Melanocyte of skin (primary cell): ENCODE measurements around the gene MC1R. TPM values are rescaled to one million over a fixed set of nuclear protein-coding genes. Genes with fewer than 3 reads are reported as not detected.

Source experiments
- total RNA-seq, 2 donors: library from RNA; depleted of rRNA; stranded (reverse); fragments of >200 nt; gene quantifications; 2 replicates each; pipeline ENCODE4 v1.2.3, GENCODE V29; 2012

Gene MC1R
- 10 to 100 TPM in 1 of 2 donors, 1 to 10 TPM in 1; 8.3 to 73.9 TPM for total RNA-seq

DNA sequence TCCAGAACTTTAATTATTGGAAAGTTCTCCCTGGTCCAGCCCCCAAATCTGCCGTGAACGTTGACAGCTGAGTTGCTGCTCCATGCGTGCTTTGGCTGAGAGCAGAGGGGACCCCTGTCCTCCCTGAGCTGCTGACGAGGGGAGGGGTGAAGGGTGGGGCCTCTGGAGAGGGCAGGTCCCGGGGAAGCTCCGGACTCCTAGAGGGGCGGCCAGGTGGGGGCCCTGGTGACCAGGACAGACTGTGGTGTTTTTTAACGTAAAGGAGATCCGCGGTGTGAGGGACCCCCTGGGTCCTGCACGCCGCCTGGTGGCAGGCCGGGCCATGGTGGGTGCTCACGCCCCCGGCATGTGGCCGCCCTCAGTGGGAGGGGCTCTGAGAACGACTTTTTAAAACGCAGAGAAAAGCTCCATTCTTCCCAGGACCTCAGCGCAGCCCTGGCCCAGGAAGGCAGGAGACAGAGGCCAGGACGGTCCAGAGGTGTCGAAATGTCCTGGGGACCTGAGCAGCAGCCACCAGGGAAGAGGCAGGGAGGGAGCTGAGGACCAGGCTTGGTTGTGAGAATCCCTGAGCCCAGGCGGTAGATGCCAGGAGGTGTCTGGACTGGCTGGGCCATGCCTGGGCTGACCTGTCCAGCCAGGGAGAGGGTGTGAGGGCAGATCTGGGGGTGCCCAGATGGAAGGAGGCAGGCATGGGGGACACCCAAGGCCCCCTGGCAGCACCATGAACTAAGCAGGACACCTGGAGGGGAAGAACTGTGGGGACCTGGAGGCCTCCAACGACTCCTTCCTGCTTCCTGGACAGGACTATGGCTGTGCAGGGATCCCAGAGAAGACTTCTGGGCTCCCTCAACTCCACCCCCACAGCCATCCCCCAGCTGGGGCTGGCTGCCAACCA is at the start of gene MC1R:
TSS of gene MC1R (plus strand) at position 410 of the 895 bp plus-strand sequence. CDS start at position 807, 397 bp downstream.

DNA sequence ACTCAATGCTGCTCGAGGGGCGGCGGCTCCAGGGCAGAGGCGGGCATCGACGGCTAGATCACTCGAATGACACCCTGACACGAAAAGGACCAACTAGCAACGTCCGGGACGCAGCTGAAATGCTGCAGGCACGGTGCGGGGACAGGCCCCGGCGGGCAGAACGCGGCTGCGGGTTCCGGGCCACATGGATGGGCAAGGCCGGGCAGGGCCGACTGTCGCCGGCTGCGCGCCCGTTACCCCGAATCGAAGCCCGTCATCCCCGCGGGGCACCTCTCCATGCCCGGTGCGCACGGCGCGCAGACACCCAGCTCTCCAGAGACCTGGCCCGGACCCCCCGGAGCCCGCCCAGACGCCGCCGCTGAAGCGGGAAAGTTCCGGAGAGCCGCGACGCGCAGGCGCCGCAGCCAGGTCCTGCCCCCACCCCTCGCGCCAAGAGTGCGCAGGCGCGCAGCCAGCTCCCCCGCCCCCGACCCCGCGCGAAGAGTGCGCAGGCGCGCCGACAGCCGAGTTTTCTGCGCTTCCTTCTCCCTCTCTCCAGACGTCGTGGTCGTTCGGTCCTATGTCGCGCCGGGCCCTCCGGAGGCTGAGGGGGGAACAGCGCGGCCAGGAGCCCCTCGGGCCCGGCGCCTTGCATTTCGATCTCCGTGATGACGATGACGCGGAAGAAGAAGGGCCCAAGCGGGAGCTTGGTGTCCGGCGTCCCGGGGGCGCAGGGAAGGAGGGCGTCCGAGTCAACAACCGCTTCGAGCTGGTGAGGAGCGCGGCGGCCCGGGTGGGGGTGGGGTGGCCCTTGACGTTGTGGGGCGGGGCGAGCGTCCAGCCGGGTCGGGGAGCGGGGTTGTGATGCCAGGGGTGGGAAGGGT is 45.3 kb upstream of the MC1R start, which contains the start of gene TCF25:
TSS of gene TCF25 (plus strand) at position 484 of the 863 bp plus-strand sequence. CDS start at position 560, 76 bp downstream.

DNA sequence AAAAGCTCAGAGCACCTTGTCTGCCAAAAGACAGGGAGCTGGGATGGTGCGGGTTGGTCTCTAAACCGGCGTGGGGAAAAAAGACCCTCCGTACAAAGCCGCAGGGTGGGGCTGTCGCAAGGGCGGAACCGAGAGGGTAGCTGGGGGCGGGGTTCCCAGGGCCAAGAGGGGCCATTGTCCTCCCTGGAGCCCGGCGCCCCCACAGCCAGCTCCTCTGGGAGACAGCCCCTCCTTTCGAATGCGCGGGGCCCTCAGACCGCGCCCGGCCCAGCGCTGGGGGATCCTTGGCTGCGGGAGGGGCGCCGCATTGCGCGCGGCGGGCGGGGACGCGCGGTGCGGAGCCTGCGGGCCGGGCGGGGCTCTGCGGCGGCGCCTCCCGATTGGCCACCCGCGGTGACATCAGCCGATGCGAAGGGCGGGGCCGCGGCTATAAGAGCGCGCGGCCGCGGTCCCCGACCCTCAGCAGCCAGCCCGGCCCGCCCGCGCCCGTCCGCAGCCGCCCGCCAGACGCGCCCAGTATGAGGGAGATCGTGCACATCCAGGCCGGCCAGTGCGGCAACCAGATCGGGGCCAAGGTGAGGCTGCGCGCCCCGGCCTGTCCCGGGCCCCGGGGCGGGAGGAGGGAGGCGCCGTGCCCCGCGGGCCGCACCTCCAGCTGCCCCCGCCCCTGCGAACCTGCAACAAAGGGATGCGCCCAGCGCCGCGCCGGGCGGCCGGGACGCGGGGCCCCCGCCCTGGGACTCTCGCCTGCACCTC is 4.4 kb downstream of the MC1R start, which contains the start of gene TUBB3:
TSS of gene TUBB3 (plus strand) at position 459 of the 756 bp plus-strand sequence. CDS start at position 519, 60 bp downstream.

Other genes starting within 250 kb of the MC1R start
- 10 to 100 TPM; 24.8 to 27.6 TPM for gene CDK10, start 232.2 kb upstream of the MC1R start, total RNA-seq
- 10 to 100 TPM; 17.2 to 18.0 TPM for gene SPATA2L, start 217.2 kb upstream of the MC1R start, total RNA-seq
- gene VPS9D1, start 198.0 kb upstream of the MC1R start, total RNA-seq: 1 to 10 TPM; 3.7 to 6.5 TPM
- 10 to 100 TPM; 12.7 to 23.6 TPM for gene ZNF276, start 197.3 kb upstream of the MC1R start, total RNA-seq
- gene FANCA, start 102.2 kb upstream of the MC1R start, total RNA-seq: 10 to 100 TPM; 12.4 to 39.6 TPM
- 10 to 100 TPM in 1 of 2 donors, 1 to 10 TPM in 1; 5.9 to 10.3 TPM for gene SPIRE2, start 90.4 kb upstream of the MC1R start, total RNA-seq
- gene TCF25, start 45.3 kb upstream of the MC1R start, total RNA-seq: 100 to 1,000 TPM; 164 to 166 TPM
- gene TUBB3, start 4.5 kb downstream of the MC1R start, total RNA-seq: 100 to 1,000 TPM; 126 to 473 TPM
- gene DEF8, start 29.9 kb downstream of the MC1R start, total RNA-seq: 10 to 100 TPM; 58.9 to 71.6 TPM
- gene DBNDD1, start 100.6 kb downstream of the MC1R start, total RNA-seq: 10 to 100 TPM; 12.0 to 12.7 TPM
- gene PRDM7, start 158.5 kb downstream of the MC1R start, total RNA-seq: 10 to 100 TPM; 18.6 to 30.6 TPM